K562 (cell line): ENCODE results near the gene ARMH1. TPM values are rescaled to one million over a fixed set of nuclear protein-coding genes. Genes with fewer than 3 reads are reported as not detected.

Source experiments
- ATAC-seq: fragments of 200-7000 bp; cut with Tn5 transposase; 3 replicates; pipeline ENCODE4 v1.9.1; 2020; ENCODE audit warnings: moderate library complexity
- BruUV-seq: library from RNA; stranded (reverse); fragments of 400-500 nt; replicated peaks from 2 replicates; lab custom pipeline; 2021; lab: Mats Ljungman, UMichigan
- CTCF ChIA-PET: fragments of 300-600 bp; formaldehyde crosslinking; extraction: SDS; loops from one replicate; lab custom pipeline; 2021; ENCODE audit warnings: low intra/inter-chr PET ratio; lab: Yijun Ruan, JAX
- POLR2A ChIA-PET: fragments of 300-600, 350-650 bp; sonication (Branson Sonifier 250); formaldehyde crosslinking; extraction: SDS; loops from one replicate; lab custom pipeline; 2021; ENCODE audit warnings: antibody characterized with exemption, inconsistent platforms; lab: Yijun Ruan, JAX
- DNase-seq, 4 experiments: peaks; one replicate each; pipeline versions ENCODE4 v3.0.0 to v3.0.0-alpha.2; 2011 to 2018; ENCODE audit warnings: low spot score in 3 of 4, mixed read lengths in 3 of 4; ENCODE audit errors: extremely low read depth in 1 of 4
- FAIRE-seq: peaks from 2 replicates; lab custom pipeline; 2011; peaks lifted over from hg19 to GRCh38; lab: Jason Lieb, UNC
- H2AFZ ChIP-seq: 2 replicates; pipeline ENCODE4 v1.6.0; 2011; ENCODE audit warnings: low read depth, low read length, control low read depth, inconsistent platforms
- H3K27ac ChIP-seq: fragments of 200-600 bp; 3 replicates; pipeline ENCODE4 v1.8.0; 2011; ENCODE audit warnings: low read depth, mild to moderate bottlenecking, control low read depth, inconsistent platforms, low read length, moderate library complexity, mixed read lengths; ENCODE audit errors: extremely low read depth
- H3K27me3 ChIP-seq, 2 experiments: fragments of 300-600 bp in 1 of 2; 2 replicates in 1 of 2; 3 replicates in 1 of 2; pipeline versions ENCODE4 v1.6.0 to v1.8.0; 2011; ENCODE audit warnings: inconsistent platforms in 2 of 2, low read length in 2 of 2, mild to moderate bottlenecking in 1 of 2, mixed read lengths in 1 of 2, moderate library complexity in 1 of 2; ENCODE audit not compliant: control insufficient read depth in 2 of 2, insufficient read depth in 2 of 2
- H3K36me3 ChIP-seq: fragments of 300-600 bp; 3 replicates; pipeline ENCODE4 v1.8.0; 2011; ENCODE audit warnings: mild to moderate bottlenecking, low read length, inconsistent platforms; ENCODE audit not compliant: control insufficient read depth, insufficient read depth
- H3K4me1 ChIP-seq, 2 experiments: fragments of 200-600 bp in 1 of 2; replicated peaks in 1 of 2; 2 replicates in 1 of 2; 3 replicates in 1 of 2; pipeline versions ENCODE4 v1.5.1 to v1.8.0; 2011; ENCODE audit warnings: inconsistent platforms in 2 of 2, low read length in 2 of 2, mild to moderate bottlenecking in 1 of 2, mixed read lengths in 1 of 2, moderate library complexity in 1 of 2; ENCODE audit not compliant: control insufficient read depth in 2 of 2, insufficient read depth in 2 of 2
- H3K4me2 ChIP-seq: 2 replicates; pipeline ENCODE4 v1.6.1; 2011; ENCODE audit warnings: low read length, control low read depth, inconsistent platforms, mixed read lengths; ENCODE audit not compliant: insufficient read depth
- H3K4me3 ChIP-seq: fragments of 200-600 bp; sonication (generic), shearing (Covaris generic); 2 replicates; pipeline ENCODE4 v1.5.1; 2016; ENCODE audit warnings: control low read depth, inconsistent platforms
- H3K79me2 ChIP-seq: fragments of 200-600 bp; 3 replicates; pipeline ENCODE4 v1.8.0; 2011; ENCODE audit warnings: low read length, inconsistent platforms; ENCODE audit not compliant: control insufficient read depth, insufficient read depth
- H3K9ac ChIP-seq, 2 experiments: 2 replicates each; pipeline versions ENCODE4 v1.6.0 to v1.6.1; 2011; ENCODE audit warnings: low read depth in 2 of 2, low read length in 2 of 2, control low read depth in 1 of 2, inconsistent platforms in 1 of 2, mild to moderate bottlenecking in 1 of 2, mixed read lengths in 1 of 2; ENCODE audit not compliant: insufficient read depth in 1 of 2
- H3K9me1 ChIP-seq: one replicate; pipeline ENCODE4 v1.6.0; 2011; ENCODE audit warnings: inconsistent platforms, mild to moderate bottlenecking, low read length, moderate library complexity; ENCODE audit not compliant: control insufficient read depth, insufficient read depth
- H3K9me3 ChIP-seq: replicated peaks from 2 replicates; pipeline ENCODE4 v1.5.1; 2011; ENCODE audit warnings: low read depth, low read length, inconsistent platforms; ENCODE audit not compliant: control insufficient read depth, insufficient read depth
- H4K20me1 ChIP-seq: replicated peaks from 2 replicates; pipeline ENCODE4 v1.6.1; 2011; ENCODE audit warnings: low read length, inconsistent platforms, mixed read lengths; ENCODE audit not compliant: control insufficient read depth, insufficient read depth
- ARID2 ChIP-seq: fragments of 450-650 bp; IDR thresholded peaks from 2 replicates; pipeline ENCODE4 v1.6.1; 2017; ENCODE audit warnings: antibody characterized with exemption, mild to moderate bottlenecking
- CC2D1A ChIP-seq: fragments of 450-650 bp; IDR thresholded peaks from 2 replicates; pipeline ENCODE4 v1.6.1; 2017; ENCODE audit warnings: mild to moderate bottlenecking
- KLF16 ChIP-seq: IDR thresholded peaks from 2 replicates; pipeline ENCODE4 v1.6.1; 2016; ENCODE audit warnings: antibody characterized with exemption
- REST ChIP-seq, 2 experiments: fragments of 450-650 bp; formaldehyde crosslinking in 1 of 2; IDR thresholded peaks; 2 replicates each; pipeline versions ENCODE4 v1.4.0 to v1.6.1; 2014 to 2020; ENCODE audit warnings: mild to moderate bottlenecking in 2 of 2, borderline replicate concordance in 1 of 2, low read depth in 1 of 2
- TARDBP ChIP-seq: fragments of 450-650 bp; IDR thresholded peaks from 2 replicates; pipeline ENCODE4 v1.6.1; 2016
- VEZF1 ChIP-seq: fragments of 200-800 bp; sonication (Bioruptor generic); IDR thresholded peaks from 2 replicates; pipeline ENCODE4 v1.6.1; 2017; ENCODE audit warnings: missing genetic modification characterization, missing compliant biosample characterization
- YY1 ChIP-seq, 3 experiments: IDR thresholded peaks; 2 replicates each; pipeline ENCODE4 v1.6.1; 2011; ENCODE audit warnings: low read length in 2 of 3, mild to moderate bottlenecking in 2 of 3, moderate library complexity in 2 of 3, borderline replicate concordance in 1 of 3, control low read depth in 1 of 3, low read depth in 1 of 3; ENCODE audit not compliant: insufficient read depth in 3 of 3, insufficient replicate concordance in 2 of 3, control insufficient read depth in 1 of 3, insufficient read length in 1 of 3; ENCODE audit errors: extremely low read depth in 1 of 3
- WGBS: fragments of 100-300 bp; shearing (Covaris generic); methylation state at CpG from one replicate; pipeline ENCODE4 v1.1.6; 2016; ENCODE audit warnings: low coverage, mixed read lengths; ENCODE audit not compliant: insufficient coverage; ENCODE audit errors: missing lambda C conversion rate; 5-methylcytosine and 5-hydroxymethylcytosine counted together
- in situ Hi-C: fragments of 300-500 bp; cut with MboI; formaldehyde crosslinking; loops from 4 replicates; pipeline ENCODE4 v1.15.0; 2018; ENCODE audit warnings: inconsistent platforms, mixed read lengths
- intact Hi-C: fragments of 100-400 bp; cut with micrococcal nuclease; formaldehyde crosslinking; loops from 2 replicates; pipeline ENCODE4 v1.14.2; 2022
- polyA plus RNA-seq, 8 experiments: library from polyadenylated mRNA; depleted of rRNA in 4 of 8; stranded (reverse) in 5 of 8; unstranded in 3 of 8; fragments of >200 nt; fragmentation: Nextera tagmentation in 2 of 8; fragmentation: Illumina TruSeq in 1 of 8; extraction: Ambion mirVana in 2 of 8; extraction: Trizol in 1 of 8; gene quantifications; 2 replicates each; pipeline versions ENCODE4 v1.2.1 to v1.2.3, GENCODE V29; 2011 to 2014; ENCODE audit warnings: inconsistent platforms in 1 of 8, missing spikeins in 1 of 8
- total RNA-seq, 7 experiments: library from RNA; depleted of rRNA in 6 of 7; stranded (reverse); fragments of >200 nt in 6 of 7; fragmentation: Illumina TruSeq in 2 of 7; extraction: Trizol in 2 of 7; gene quantifications; 2 replicates each; pipeline versions ENCODE4 v1.2.1 to v1.2.3, GENCODE V29; 2011 to 2021; ENCODE audit warnings: low replicate concordance in 1 of 7

ARMH1 gene
- total and polyA plus RNA-seq, 9 of the 15 experiments (the other 6 are each of a cell fraction or from before 2014, with no cell fraction given) = 0.41 TPM; not detected in 8

DNA sequence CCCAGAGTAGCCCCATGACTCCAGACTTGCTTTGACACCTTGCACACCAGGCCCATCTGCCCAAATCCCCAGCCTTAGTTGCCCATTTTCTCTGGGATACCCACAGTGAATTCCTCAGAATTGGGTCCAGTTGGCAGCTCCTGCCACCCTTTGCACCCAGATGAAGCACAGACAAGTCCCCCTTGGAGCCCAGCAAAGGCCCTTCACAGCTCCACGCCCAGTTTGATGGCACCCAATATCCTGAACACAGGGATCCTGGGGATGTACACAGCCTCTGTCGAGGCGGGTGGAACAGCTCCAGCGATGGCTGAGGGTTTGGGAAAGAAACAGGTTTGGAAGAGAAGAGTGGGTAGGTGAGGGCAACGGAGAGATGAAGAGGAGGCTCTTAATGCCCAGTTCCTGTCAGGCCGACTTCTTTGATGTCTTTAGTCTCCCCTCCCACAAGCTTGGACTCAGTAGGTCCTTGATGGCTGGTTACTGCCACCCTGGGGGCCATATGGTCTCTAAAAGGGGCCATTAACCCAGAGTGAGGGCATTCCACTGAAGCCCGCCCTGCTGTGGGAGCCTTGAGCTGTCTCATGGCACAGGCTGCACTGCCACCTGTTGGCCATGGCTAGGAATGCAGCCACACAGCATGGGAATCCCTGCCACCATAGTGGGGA, 21.9 kb upstream of the ARMH1 start:
- in situ Hi-C loops (loop anchor here (5.0 kb wide), 2 partner anchors 45 to 280 kb away; no protein-coding TSS in a partner anchor), intact Hi-C loops (loop anchor here (1.0 to 10.0 kb wide), 6 partner anchors 25 to 560 kb away; partner anchors contain the start of gene DMAP1)
- ATAC-seq (peak; percentile 95), FAIRE-seq (peak; percentile 98), DNase-seq (peak; percentile 84 to 89 (median 86))
- Histone ChIP-seq H3K36me3 (peaks cover 38% of the 10 kb centered on the region; the same call in 2 of the 3 replicates), H3K9me3 (no peaks in the 10 kb centered on the region), H2AFZ (no peak overlapping the region), H3K4me2 (no peak overlapping the region), H3K9ac (0 out of 4 replicates have a peak overlapping the region, but pooled peaks of 1 of the 2 experiments have one; percentile 7), H3K79me2 (no peaks in the 10 kb centered on the region), H3K9me1 (no peaks in the 10 kb centered on the region), H3K4me3 (no peak overlapping the region), H3K27me3 (no peaks in the 10 kb centered on the region), H3K27ac (no peak overlapping the region), H3K4me1 (peaks cover 0 to 17% of the 10 kb centered on the region in 2 experiments; a peak in 2 of 5 replicates), H4K20me1 (peaks cover 10% of the 10 kb centered on the region)
- BruUV-seq = no TSS peak
- WGBS = 27% methylated on average over 7 of the region's 7 CpGs
- ChIA-PET CTCF (interaction anchor here (0.5 to 4.3 kb wide), 7 partner anchors 34 to 890 kb away, joined by 3 to 62 read pairs (median 4); no protein-coding TSS in a partner anchor), POLR2A (interaction anchor here (0.6 to 17.6 kb wide), 16 partner anchors 10 to 692 kb away, joined by 3 to 328 read pairs (median 3); no protein-coding TSS in a partner anchor)
- peak; percentile 15; the same call in 1 of the 2 replicates for TF ChIP-seq VEZF1 (CRISPR knock-in tag)
- peak; percentile 63 for TF ChIP-seq KLF16
- peak; percentile 87 for TF ChIP-seq ARID2
- peak; percentile 34; the same call in 1 of the 2 replicates for TF ChIP-seq TARDBP
- TF ChIP-seq CC2D1A = peak; percentile 74; the same call in 1 of the 2 replicates
- peak; percentile 89 for TF ChIP-seq REST (IDR thresholded peaks at IDR 0.05; ENCODE audit: borderline replicate concordance)
- TF ChIP-seq REST (CRISPR knock-in tag; IDR thresholded peaks at IDR 0.05; ENCODE audit: low read depth) = no peak
- TF ChIP-seq YY1 (IDR thresholded peaks at IDR 0.05; ENCODE audit: borderline replicate concordance in 1 of 3, control insufficient read depth in 1 of 3, extremely low read depth in 1 of 3, insufficient read depth in 3 of 3, insufficient read length in 1 of 3, insufficient replicate concordance in 2 of 3, low read depth in 1 of 3, low read length in 2 of 3) = peak in 2 of 3 experiments; percentile 60 to 74
